K562 (cell line): Measurements from ENCODE around the gene SCN8A. TPM values are rescaled to one million over a fixed set of nuclear protein-coding genes. Genes with fewer than 3 reads are reported as not detected.

Experiments used
- ATAC-seq: fragments of 200-7000 bp; cut with Tn5 transposase; 3 replicates; pipeline ENCODE4 v1.9.1; 2020; ENCODE audit warnings: moderate library complexity
- BruUV-seq: library from RNA; stranded (reverse); fragments of 400-500 nt; replicated peaks from 2 replicates; lab custom pipeline; 2021; lab: Mats Ljungman, UMichigan
- CTCF ChIA-PET: fragments of 300-600 bp; formaldehyde crosslinking; extraction: SDS; loops from one replicate; lab custom pipeline; 2021; ENCODE audit warnings: low intra/inter-chr PET ratio; lab: Yijun Ruan, JAX
- POLR2A ChIA-PET: fragments of 300-600, 350-650 bp; sonication (Branson Sonifier 250); formaldehyde crosslinking; extraction: SDS; loops from one replicate; lab custom pipeline; 2021; ENCODE audit warnings: antibody characterized with exemption, inconsistent platforms; lab: Yijun Ruan, JAX
- DNase-seq, 4 experiments: peaks; one replicate each; pipeline versions ENCODE4 v3.0.0 to v3.0.0-alpha.2; 2011 to 2018; ENCODE audit warnings: low spot score in 3 of 4, mixed read lengths in 3 of 4; ENCODE audit errors: extremely low read depth in 1 of 4
- FAIRE-seq: peaks from 2 replicates; lab custom pipeline; 2011; peaks lifted over from hg19 to GRCh38; lab: Jason Lieb, UNC
- H2AFZ ChIP-seq: 2 replicates; pipeline ENCODE4 v1.6.0; 2011; ENCODE audit warnings: low read depth, low read length, control low read depth, inconsistent platforms
- H3K27ac ChIP-seq: fragments of 200-600 bp; 3 replicates; pipeline ENCODE4 v1.8.0; 2011; ENCODE audit warnings: low read depth, mild to moderate bottlenecking, control low read depth, inconsistent platforms, low read length, moderate library complexity, mixed read lengths; ENCODE audit errors: extremely low read depth
- H3K27me3 ChIP-seq, 2 experiments: fragments of 300-600 bp in 1 of 2; 2 replicates in 1 of 2; 3 replicates in 1 of 2; pipeline versions ENCODE4 v1.6.0 to v1.8.0; 2011; ENCODE audit warnings: inconsistent platforms in 2 of 2, low read length in 2 of 2, mild to moderate bottlenecking in 1 of 2, mixed read lengths in 1 of 2, moderate library complexity in 1 of 2; ENCODE audit not compliant: control insufficient read depth in 2 of 2, insufficient read depth in 2 of 2
- H3K36me3 ChIP-seq: fragments of 300-600 bp; 3 replicates; pipeline ENCODE4 v1.8.0; 2011; ENCODE audit warnings: mild to moderate bottlenecking, low read length, inconsistent platforms; ENCODE audit not compliant: control insufficient read depth, insufficient read depth
- H3K4me1 ChIP-seq, 2 experiments: fragments of 200-600 bp in 1 of 2; replicated peaks in 1 of 2; 2 replicates in 1 of 2; 3 replicates in 1 of 2; pipeline versions ENCODE4 v1.5.1 to v1.8.0; 2011; ENCODE audit warnings: inconsistent platforms in 2 of 2, low read length in 2 of 2, mild to moderate bottlenecking in 1 of 2, mixed read lengths in 1 of 2, moderate library complexity in 1 of 2; ENCODE audit not compliant: control insufficient read depth in 2 of 2, insufficient read depth in 2 of 2
- H3K4me2 ChIP-seq: 2 replicates; pipeline ENCODE4 v1.6.1; 2011; ENCODE audit warnings: low read length, control low read depth, inconsistent platforms, mixed read lengths; ENCODE audit not compliant: insufficient read depth
- H3K4me3 ChIP-seq: fragments of 200-600 bp; sonication (generic), shearing (Covaris generic); 2 replicates; pipeline ENCODE4 v1.5.1; 2016; ENCODE audit warnings: control low read depth, inconsistent platforms
- H3K79me2 ChIP-seq: fragments of 200-600 bp; 3 replicates; pipeline ENCODE4 v1.8.0; 2011; ENCODE audit warnings: low read length, inconsistent platforms; ENCODE audit not compliant: control insufficient read depth, insufficient read depth
- H3K9ac ChIP-seq, 2 experiments: 2 replicates each; pipeline versions ENCODE4 v1.6.0 to v1.6.1; 2011; ENCODE audit warnings: low read depth in 2 of 2, low read length in 2 of 2, control low read depth in 1 of 2, inconsistent platforms in 1 of 2, mild to moderate bottlenecking in 1 of 2, mixed read lengths in 1 of 2; ENCODE audit not compliant: insufficient read depth in 1 of 2
- H3K9me1 ChIP-seq: one replicate; pipeline ENCODE4 v1.6.0; 2011; ENCODE audit warnings: inconsistent platforms, mild to moderate bottlenecking, low read length, moderate library complexity; ENCODE audit not compliant: control insufficient read depth, insufficient read depth
- H3K9me3 ChIP-seq: replicated peaks from 2 replicates; pipeline ENCODE4 v1.5.1; 2011; ENCODE audit warnings: low read depth, low read length, inconsistent platforms; ENCODE audit not compliant: control insufficient read depth, insufficient read depth
- H4K20me1 ChIP-seq: replicated peaks from 2 replicates; pipeline ENCODE4 v1.6.1; 2011; ENCODE audit warnings: low read length, inconsistent platforms, mixed read lengths; ENCODE audit not compliant: control insufficient read depth, insufficient read depth
- CBX2 ChIP-seq: fragments of 200-600 bp; sonication (generic); IDR thresholded peaks from one replicate; pipeline ENCODE4 v1.6.1; 2012; ENCODE audit warnings: mild to moderate bottlenecking, low read length, inconsistent platforms; ENCODE audit not compliant: insufficient read depth, poor library complexity, severe bottlenecking
- FOXJ2 ChIP-seq: fragments of 200-800 bp; sonication (Bioruptor generic); IDR thresholded peaks from 2 replicates; pipeline ENCODE4 v1.6.1; 2016; ENCODE audit warnings: missing genetic modification characterization, missing compliant biosample characterization
- MAFG ChIP-seq: fragments of 450-650 bp; conservative IDR thresholded peaks from 2 replicates; pipeline ENCODE4 v1.6.1; 2016; ENCODE audit warnings: missing genetic modification characterization, missing compliant biosample characterization
- NFRKB ChIP-seq: fragments of 450-650 bp; IDR thresholded peaks from 2 replicates; pipeline ENCODE4 v1.6.1; 2016; ENCODE audit warnings: low read depth
- RNF2 ChIP-seq: sonication (generic); IDR thresholded peaks from 2 replicates; pipeline ENCODE4 v1.6.1; 2016
- SIN3A ChIP-seq, 2 experiments: fragments of 150-350 bp in 1 of 2; IDR thresholded peaks; 2 replicates each; pipeline ENCODE4 v1.6.1; 2011 to 2016; ENCODE audit warnings: borderline replicate concordance in 2 of 2, low read depth in 2 of 2, low read length in 2 of 2, mild to moderate bottlenecking in 2 of 2, moderate library complexity in 2 of 2; ENCODE audit not compliant: control insufficient read depth in 1 of 2
- TBL1XR1 ChIP-seq, 2 experiments: IDR thresholded peaks; 2 replicates each; pipeline ENCODE4 v1.6.1; 2012; ENCODE audit warnings: improper control_type of control experiment in 2 of 2, low read length in 2 of 2, mild to moderate bottlenecking in 1 of 2
- TEAD4 ChIP-seq, 2 experiments: sonication (generic) in 1 of 2; formaldehyde crosslinking in 1 of 2; IDR thresholded peaks; 2 replicates each; pipeline versions ENCODE4 v1.6.1 to v1.8.0; 2012 to 2022; ENCODE audit warnings: borderline replicate concordance in 1 of 2, inconsistent platforms in 1 of 2, low read length in 1 of 2, mild to moderate bottlenecking in 1 of 2, missing genetic modification reagents in 1 of 2
- TOE1 ChIP-seq, 2 experiments: fragments of 450-650 bp in 1 of 2; sonication (generic) in 1 of 2; formaldehyde crosslinking in 1 of 2; IDR thresholded peaks; 2 replicates each; pipeline versions ENCODE4 v1.7.1 to v1.8.0; 2016 to 2022; ENCODE audit warnings: borderline replicate concordance in 2 of 2, mild to moderate bottlenecking in 2 of 2, antibody characterized with exemption in 1 of 2, inconsistent platforms in 1 of 2, low read depth in 1 of 2, missing genetic modification reagents in 1 of 2, moderate library complexity in 1 of 2
- ZNF311 ChIP-seq: fragments of 250-450 bp; sonication (Bioruptor Pico); IDR thresholded peaks from 2 replicates; pipeline ENCODE4 v1.4.0; 2020; ENCODE audit warnings: mild to moderate bottlenecking, moderate library complexity
- ZNF347 ChIP-seq: fragments of 450-650 bp; formaldehyde crosslinking; IDR thresholded peaks from 2 replicates; pipeline ENCODE4 v1.4.0; 2020; ENCODE audit warnings: low read depth, mild to moderate bottlenecking, moderate library complexity
- ZNF584 ChIP-seq: fragments of 200-800 bp; sonication (Bioruptor generic); IDR thresholded peaks from 2 replicates; pipeline ENCODE4 v1.6.1; 2016; ENCODE audit warnings: low read depth, mild to moderate bottlenecking, missing genetic modification characterization, missing compliant biosample characterization
- in situ Hi-C: fragments of 300-500 bp; cut with MboI; formaldehyde crosslinking; loops from 4 replicates; pipeline ENCODE4 v1.15.0; 2018; ENCODE audit warnings: inconsistent platforms, mixed read lengths
- intact Hi-C: fragments of 100-400 bp; cut with micrococcal nuclease; formaldehyde crosslinking; loops from 2 replicates; pipeline ENCODE4 v1.14.2; 2022
- polyA plus RNA-seq, 8 experiments: library from polyadenylated mRNA; depleted of rRNA in 4 of 8; stranded (reverse) in 5 of 8; unstranded in 3 of 8; fragments of >200 nt; fragmentation: Nextera tagmentation in 2 of 8; fragmentation: Illumina TruSeq in 1 of 8; extraction: Ambion mirVana in 2 of 8; extraction: Trizol in 1 of 8; gene quantifications; 2 replicates each; pipeline versions ENCODE4 v1.2.1 to v1.2.3, GENCODE V29; 2011 to 2014; ENCODE audit warnings: inconsistent platforms in 1 of 8, missing spikeins in 1 of 8
- total RNA-seq, 7 experiments: library from RNA; depleted of rRNA in 6 of 7; stranded (reverse); fragments of >200 nt in 6 of 7; fragmentation: Illumina TruSeq in 2 of 7; extraction: Trizol in 2 of 7; gene quantifications; 2 replicates each; pipeline versions ENCODE4 v1.2.1 to v1.2.3, GENCODE V29; 2011 to 2021; ENCODE audit warnings: low replicate concordance in 1 of 7
- TF ChIP-seq, protein P1 (sequence below): fragments of 450-650 bp; IDR thresholded peaks from 2 replicates; pipeline ENCODE4 v1.6.1; 2014; ENCODE audit warnings: low read depth, mild to moderate bottlenecking, moderate library complexity, borderline replicate concordance
- TF ChIP-seq, protein P2 (sequence below): sonication (generic); formaldehyde crosslinking; IDR thresholded peaks from 2 replicates; pipeline ENCODE4 v1.8.1; 2022; ENCODE audit warnings: missing genetic modification reagents
- TF ChIP-seq, protein P3 (sequence below): fragments of 250-450 bp; sonication (Bioruptor Pico); IDR thresholded peaks from 2 replicates; pipeline ENCODE4 v1.9.0; 2021; ENCODE audit warnings: mild to moderate bottlenecking, inconsistent platforms
- TF ChIP-seq, protein P4 (sequence below): IDR thresholded peaks from 3 replicates; pipeline ENCODE4 v1.6.1; 2011; ENCODE audit warnings: borderline replicate concordance, mild to moderate bottlenecking; ENCODE audit not compliant: insufficient read length, insufficient read depth

The SCN8A gene
- total and polyA plus RNA-seq, 9 of the 15 experiments (the other 6 are each of a cell fraction or from before 2014, with no cell fraction given), result 0.03 to 0.29 (median 0.15) TPM; not detected in 1

DNA sequence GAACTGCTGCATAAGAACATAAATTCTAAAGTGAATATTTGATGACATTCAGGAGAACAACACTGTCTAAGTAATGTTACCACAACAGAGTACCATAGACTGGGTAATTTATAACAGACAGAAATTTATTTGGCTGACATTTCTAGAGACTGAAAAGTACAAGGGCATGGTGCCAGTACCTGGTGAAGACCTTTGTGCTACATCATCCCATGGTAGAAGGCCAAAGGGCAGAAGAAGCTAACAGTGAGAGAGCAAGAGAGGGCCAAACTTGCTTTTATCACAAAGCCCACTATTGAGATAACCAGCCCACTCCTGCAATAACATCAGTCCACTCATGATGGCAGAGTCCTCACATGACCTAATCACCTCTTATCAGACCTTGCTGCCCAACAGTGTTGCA lies 168.7 kb downstream of the SCN8A start:
- in situ Hi-C loops (no loop called here), intact Hi-C loops (no loop called here)
- H2AFZ ChIP-seq, result no peak overlapping the region
- POLR2A ChIA-PET, result no interaction called here
- FAIRE-seq (no peak), DNase-seq (no peak), ATAC-seq (no peak)
- H3K79me2 ChIP-seq, result no peaks in the 10 kb centered on the region
- H3K36me3 ChIP-seq, result no peaks in the 10 kb centered on the region
- CTCF ChIA-PET, result no interaction called here
- no peak overlapping the region for H3K9ac ChIP-seq
- no peak overlapping the region for H3K4me2 ChIP-seq
- H3K4me3 ChIP-seq, result no peak overlapping the region
- H3K9me1 ChIP-seq, result no peaks in the 10 kb centered on the region
- H3K27ac ChIP-seq, result no peak overlapping the region
- no peaks in the 10 kb centered on the region for H3K4me1 ChIP-seq
- BruUV-seq, result no TSS peak
- no peaks in the 10 kb centered on the region for H3K9me3 ChIP-seq
- H3K27me3 ChIP-seq, result no peaks in the 10 kb centered on the region; a peak in 2 of 5 replicates
- no peaks in the 10 kb centered on the region for H4K20me1 ChIP-seq
- no peak for TF ChIP-seq TEAD4 (IDR thresholded peaks at IDR 0.05; ENCODE audit: low read length)
- TF ChIP-seq TEAD4 (CRISPR knock-in tag; IDR thresholded peaks at IDR 0.05; ENCODE audit: borderline replicate concordance), result no peak
- TF ChIP-seq, protein P1, sequence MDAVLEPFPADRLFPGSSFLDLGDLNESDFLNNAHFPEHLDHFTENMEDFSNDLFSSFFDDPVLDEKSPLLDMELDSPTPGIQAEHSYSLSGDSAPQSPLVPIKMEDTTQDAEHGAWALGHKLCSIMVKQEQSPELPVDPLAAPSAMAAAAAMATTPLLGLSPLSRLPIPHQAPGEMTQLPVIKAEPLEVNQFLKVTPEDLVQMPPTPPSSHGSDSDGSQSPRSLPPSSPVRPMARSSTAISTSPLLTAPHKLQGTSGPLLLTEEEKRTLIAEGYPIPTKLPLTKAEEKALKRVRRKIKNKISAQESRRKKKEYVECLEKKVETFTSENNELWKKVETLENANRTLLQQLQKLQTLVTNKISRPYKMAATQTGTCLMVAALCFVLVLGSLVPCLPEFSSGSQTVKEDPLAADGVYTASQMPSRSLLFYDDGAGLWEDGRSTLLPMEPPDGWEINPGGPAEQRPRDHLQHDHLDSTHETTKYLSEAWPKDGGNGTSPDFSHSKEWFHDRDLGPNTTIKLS, result no peak
- no peak for TF ChIP-seq ZNF311 (CRISPR knock-in tag)
- TF ChIP-seq TOE1 (IDR thresholded peaks at IDR 0.05; ENCODE audit: borderline replicate concordance), result no peak
- no peak for TF ChIP-seq TOE1 (CRISPR knock-in tag; IDR thresholded peaks at IDR 0.05; ENCODE audit: borderline replicate concordance, low read depth)
- TF ChIP-seq CBX2, result no peak
- TF ChIP-seq FOXJ2 (tag), result no peak
- TF ChIP-seq SIN3A (IDR thresholded peaks at IDR 0.05; ENCODE audit: borderline replicate concordance in 2 of 2, control insufficient read depth in 1 of 2, low read depth in 2 of 2, low read length in 2 of 2), result no peak
- TF ChIP-seq, protein P2, sequence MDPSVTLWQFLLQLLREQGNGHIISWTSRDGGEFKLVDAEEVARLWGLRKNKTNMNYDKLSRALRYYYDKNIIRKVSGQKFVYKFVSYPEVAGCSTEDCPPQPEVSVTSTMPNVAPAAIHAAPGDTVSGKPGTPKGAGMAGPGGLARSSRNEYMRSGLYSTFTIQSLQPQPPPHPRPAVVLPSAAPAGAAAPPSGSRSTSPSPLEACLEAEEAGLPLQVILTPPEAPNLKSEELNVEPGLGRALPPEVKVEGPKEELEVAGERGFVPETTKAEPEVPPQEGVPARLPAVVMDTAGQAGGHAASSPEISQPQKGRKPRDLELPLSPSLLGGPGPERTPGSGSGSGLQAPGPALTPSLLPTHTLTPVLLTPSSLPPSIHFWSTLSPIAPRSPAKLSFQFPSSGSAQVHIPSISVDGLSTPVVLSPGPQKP, result no peak
- no peak for TF ChIP-seq ZNF584 (CRISPR knock-in tag)
- TF ChIP-seq TBL1XR1 (IDR thresholded peaks at IDR 0.05; ENCODE audit: low read length in 2 of 2), result no peak
- TF ChIP-seq MAFG (tag), result no peak
- no peak for TF ChIP-seq RNF2
- TF ChIP-seq, protein P3, sequence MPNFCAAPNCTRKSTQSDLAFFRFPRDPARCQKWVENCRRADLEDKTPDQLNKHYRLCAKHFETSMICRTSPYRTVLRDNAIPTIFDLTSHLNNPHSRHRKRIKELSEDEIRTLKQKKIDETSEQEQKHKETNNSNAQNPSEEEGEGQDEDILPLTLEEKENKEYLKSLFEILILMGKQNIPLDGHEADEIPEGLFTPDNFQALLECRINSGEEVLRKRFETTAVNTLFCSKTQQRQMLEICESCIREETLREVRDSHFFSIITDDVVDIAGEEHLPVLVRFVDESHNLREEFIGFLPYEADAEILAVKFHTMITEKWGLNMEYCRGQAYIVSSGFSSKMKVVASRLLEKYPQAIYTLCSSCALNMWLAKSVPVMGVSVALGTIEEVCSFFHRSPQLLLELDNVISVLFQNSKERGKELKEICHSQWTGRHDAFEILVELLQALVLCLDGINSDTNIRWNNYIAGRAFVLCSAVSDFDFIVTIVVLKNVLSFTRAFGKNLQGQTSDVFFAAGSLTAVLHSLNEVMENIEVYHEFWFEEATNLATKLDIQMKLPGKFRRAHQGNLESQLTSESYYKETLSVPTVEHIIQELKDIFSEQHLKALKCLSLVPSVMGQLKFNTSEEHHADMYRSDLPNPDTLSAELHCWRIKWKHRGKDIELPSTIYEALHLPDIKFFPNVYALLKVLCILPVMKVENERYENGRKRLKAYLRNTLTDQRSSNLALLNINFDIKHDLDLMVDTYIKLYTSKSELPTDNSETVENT (CRISPR knock-in tag), result no peak
- no peak for TF ChIP-seq NFRKB
- TF ChIP-seq, protein P4, sequence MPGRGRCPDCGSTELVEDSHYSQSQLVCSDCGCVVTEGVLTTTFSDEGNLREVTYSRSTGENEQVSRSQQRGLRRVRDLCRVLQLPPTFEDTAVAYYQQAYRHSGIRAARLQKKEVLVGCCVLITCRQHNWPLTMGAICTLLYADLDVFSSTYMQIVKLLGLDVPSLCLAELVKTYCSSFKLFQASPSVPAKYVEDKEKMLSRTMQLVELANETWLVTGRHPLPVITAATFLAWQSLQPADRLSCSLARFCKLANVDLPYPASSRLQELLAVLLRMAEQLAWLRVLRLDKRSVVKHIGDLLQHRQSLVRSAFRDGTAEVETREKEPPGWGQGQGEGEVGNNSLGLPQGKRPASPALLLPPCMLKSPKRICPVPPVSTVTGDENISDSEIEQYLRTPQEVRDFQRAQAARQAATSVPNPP, result no peak
- TF ChIP-seq ZNF347 (CRISPR knock-in tag), result no peak
